C4-2B (cell line): Measurements from ENCODE around the gene UBR1.

Experiments
- ZFX ChIP-seq: fragments of 450-650 bp; IDR thresholded peaks from 2 replicates; pipeline ENCODE4 v1.6.1; 2017
- TF ChIP-seq, protein P1 (sequence below): fragments of 450-650 bp; conservative IDR thresholded peaks from 2 replicates; pipeline ENCODE4 v1.5.1; 2017; ENCODE audit warnings: mild to moderate bottlenecking

DNA sequence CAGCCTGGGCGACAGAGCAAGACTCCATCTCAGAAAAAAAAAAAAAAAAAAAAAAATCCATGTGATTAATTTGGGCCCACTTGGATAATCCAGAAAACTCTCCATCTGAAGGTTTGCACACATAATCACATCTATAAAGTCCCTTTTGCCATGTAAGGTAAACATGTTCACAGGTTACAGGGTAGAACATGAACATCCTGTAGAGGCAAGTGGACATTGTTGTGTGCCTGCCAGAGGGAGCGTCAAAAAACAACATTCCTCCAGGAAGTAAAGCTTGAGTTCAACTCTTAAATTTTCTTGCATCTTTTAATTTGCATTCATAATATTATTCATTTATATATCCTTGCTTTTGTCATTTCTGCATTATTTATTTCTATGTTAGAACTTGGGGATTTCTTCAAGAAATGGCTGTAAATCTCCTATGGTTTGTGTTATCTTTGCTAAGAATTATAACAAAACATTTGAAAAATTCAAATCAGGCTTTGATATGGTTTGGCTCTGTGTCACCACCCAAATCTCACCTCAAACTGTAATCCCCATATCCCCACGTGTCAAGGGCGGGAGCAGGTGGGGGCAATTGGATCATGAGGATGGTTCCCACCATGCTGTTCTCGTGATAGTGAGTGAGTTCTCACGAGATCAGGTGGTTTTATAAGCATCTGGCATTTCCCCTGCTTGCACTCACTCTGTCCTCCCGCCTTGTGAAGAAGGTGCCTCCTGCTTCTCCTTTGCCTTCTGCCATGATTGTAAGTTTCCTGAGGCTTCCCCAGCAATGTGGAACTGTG, 173.9 kb downstream of the UBR1 start:
- TF ChIP-seq, protein P1, sequence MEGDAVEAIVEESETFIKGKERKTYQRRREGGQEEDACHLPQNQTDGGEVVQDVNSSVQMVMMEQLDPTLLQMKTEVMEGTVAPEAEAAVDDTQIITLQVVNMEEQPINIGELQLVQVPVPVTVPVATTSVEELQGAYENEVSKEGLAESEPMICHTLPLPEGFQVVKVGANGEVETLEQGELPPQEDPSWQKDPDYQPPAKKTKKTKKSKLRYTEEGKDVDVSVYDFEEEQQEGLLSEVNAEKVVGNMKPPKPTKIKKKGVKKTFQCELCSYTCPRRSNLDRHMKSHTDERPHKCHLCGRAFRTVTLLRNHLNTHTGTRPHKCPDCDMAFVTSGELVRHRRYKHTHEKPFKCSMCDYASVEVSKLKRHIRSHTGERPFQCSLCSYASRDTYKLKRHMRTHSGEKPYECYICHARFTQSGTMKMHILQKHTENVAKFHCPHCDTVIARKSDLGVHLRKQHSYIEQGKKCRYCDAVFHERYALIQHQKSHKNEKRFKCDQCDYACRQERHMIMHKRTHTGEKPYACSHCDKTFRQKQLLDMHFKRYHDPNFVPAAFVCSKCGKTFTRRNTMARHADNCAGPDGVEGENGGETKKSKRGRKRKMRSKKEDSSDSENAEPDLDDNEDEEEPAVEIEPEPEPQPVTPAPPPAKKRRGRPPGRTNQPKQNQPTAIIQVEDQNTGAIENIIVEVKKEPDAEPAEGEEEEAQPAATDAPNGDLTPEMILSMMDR, result no peak
- no peak for TF ChIP-seq ZFX
